OCI-M2 (cell line): ENCODE measurements around the gene MAST4.

Experiments used
- DNase-seq: peaks from one replicate; lab custom pipeline; 2025; ENCODE audit not compliant: unreplicated experiment; lab: John Stamatoyannopoulos, UW

MAST4 gene

GRCh38 chr5:67216564-67216963, 620.4 kb downstream of the MAST4 start:
- no peak for DNase-seq
